SK-N-SH (cell line): ENCODE measurements around the gene SEPSECS. TPM values are rescaled to one million over a fixed set of nuclear protein-coding genes. Genes with fewer than 3 reads are reported as not detected.

Experiments used
- CTCF ChIA-PET: fragments of 300-600, 350-600 bp; formaldehyde crosslinking; extraction: SDS; loops from one replicate; lab custom pipeline; 2021; lab: Yijun Ruan, JAX
- POLR2A ChIA-PET: fragments of 350-600 bp; sonication (Branson Sonifier 250); formaldehyde crosslinking; extraction: SDS; loops from one replicate; lab custom pipeline; 2020; ENCODE audit warnings: antibody characterized with exemption, inconsistent platforms; lab: Yijun Ruan, JAX
- DNase-seq: peaks from one replicate; pipeline ENCODE4 v3.0.0; 2012
- H2AFZ ChIP-seq: fragments of 200-600 bp; sonication (generic); 2 replicates; pipeline ENCODE4 v1.8.1; 2016; ENCODE audit warnings: antibody characterized with exemption, mild to moderate bottlenecking, low read depth
- H3F3A ChIP-seq: fragments of 200-600 bp; sonication (generic); replicated peaks from 2 replicates; pipeline ENCODE3; 2016; ENCODE audit warnings: antibody characterized with exemption, mild to moderate bottlenecking; ENCODE audit not compliant: insufficient read depth
- H3K27ac ChIP-seq, 2 experiments: fragments of 200-500 bp in 1 of 2; fragments of 200-600 bp in 1 of 2; sonication (Bioruptor generic) in 1 of 2; sonication (generic), shearing (Covaris generic) in 1 of 2; 2 replicates each; pipeline versions ENCODE4 v1.5.1 to v1.6.1; 2014 to 2016; ENCODE audit warnings: low read depth in 2 of 2, inconsistent platforms in 1 of 2, low read length in 1 of 2, mild to moderate bottlenecking in 1 of 2, mixed read lengths in 1 of 2
- H3K27me3 ChIP-seq: fragments of 200-600 bp; sonication (generic), shearing (Covaris generic); 2 replicates; pipeline ENCODE4 v1.6.1; 2016; ENCODE audit warnings: mixed run types; ENCODE audit not compliant: insufficient read depth
- H3K36me3 ChIP-seq, 2 experiments: fragments of 200-500 bp in 1 of 2; fragments of 200-600 bp in 1 of 2; sonication (Bioruptor generic) in 1 of 2; sonication (generic) in 1 of 2; replicated peaks in 1 of 2; 2 replicates each; pipeline versions ENCODE3 to v1.5.1; 2014 to 2016; ENCODE audit warnings: low read length in 1 of 2, mild to moderate bottlenecking in 1 of 2; ENCODE audit not compliant: insufficient read depth in 2 of 2, control insufficient read depth in 1 of 2
- H3K4me1 ChIP-seq, 2 experiments: fragments of 200-500 bp in 1 of 2; fragments of 200-600 bp in 1 of 2; sonication (Bioruptor generic) in 1 of 2; sonication (generic), shearing (Covaris generic) in 1 of 2; 2 replicates each; pipeline versions ENCODE4 v1.5.1 to v1.6.1; 2014 to 2016; ENCODE audit warnings: low read depth in 1 of 2, low read length in 1 of 2, mixed run types in 1 of 2; ENCODE audit not compliant: insufficient read depth in 2 of 2, control insufficient read depth in 1 of 2
- H3K4me2 ChIP-seq: fragments of 200-600 bp; sonication (generic), shearing (Covaris generic); 2 replicates; pipeline ENCODE4 v1.6.1; 2017; ENCODE audit warnings: mixed run types
- H3K4me3 ChIP-seq, 2 experiments: fragments of 200-500 bp in 1 of 2; fragments of 200-600 bp in 1 of 2; sonication (Bioruptor generic) in 1 of 2; sonication (generic), shearing (Covaris generic) in 1 of 2; 2 replicates each; pipeline versions ENCODE4 v1.5.1 to v1.8.1; 2014 to 2016; ENCODE audit warnings: low read depth in 2 of 2, inconsistent platforms in 1 of 2, low read length in 1 of 2, mild to moderate bottlenecking in 1 of 2, mixed read lengths in 1 of 2, moderate library complexity in 1 of 2
- H3K79me2 ChIP-seq: fragments of 200-600 bp; sonication (generic); 2 replicates; pipeline ENCODE4 v1.8.1; 2017; ENCODE audit warnings: mild to moderate bottlenecking; ENCODE audit not compliant: insufficient read depth
- H3K9ac ChIP-seq: fragments of 200-600 bp; sonication (generic); 2 replicates; pipeline ENCODE4 v1.6.1; 2017; ENCODE audit warnings: mixed run types
- H3K9me2 ChIP-seq: fragments of 200-600 bp; sonication (generic); 2 replicates; pipeline ENCODE4 v1.6.1; 2017; ENCODE audit warnings: mixed run types
- H3K9me3 ChIP-seq: fragments of 200-600 bp; sonication (generic); 2 replicates; pipeline ENCODE4 v1.6.1; 2017; ENCODE audit warnings: mixed run types, mild to moderate bottlenecking, moderate library complexity
- H4K20me1 ChIP-seq: fragments of 200-600 bp; sonication (generic); 2 replicates; pipeline ENCODE4 v1.6.1; 2017; ENCODE audit warnings: mild to moderate bottlenecking, mixed run types; ENCODE audit not compliant: insufficient read depth
- CHD2 ChIP-seq: fragments of 150-350 bp; IDR thresholded peaks from 2 replicates; pipeline ENCODE4 v1.6.1; 2018; ENCODE audit warnings: low read length; ENCODE audit not compliant: partially characterized antibody
- EP300 ChIP-seq, 2 experiments: IDR thresholded peaks; 2 replicates each; pipeline versions ENCODE4 v1.4.0 to v1.6.1; 2012; ENCODE audit warnings: borderline replicate concordance in 1 of 2, low read depth in 1 of 2, low read length in 1 of 2
- FOSL2 ChIP-seq: IDR thresholded peaks from 2 replicates; pipeline ENCODE4 v1.4.0; 2012; ENCODE audit warnings: low read depth, mild to moderate bottlenecking, moderate library complexity, borderline replicate concordance
- FOXM1 ChIP-seq: IDR thresholded peaks from 2 replicates; pipeline ENCODE4 v1.4.0; 2012; ENCODE audit warnings: low read depth, mild to moderate bottlenecking
- JUND ChIP-seq: IDR thresholded peaks from 2 replicates; pipeline ENCODE4 v1.4.0; 2012
- MXI1 ChIP-seq: IDR thresholded peaks from 2 replicates; pipeline ENCODE4 v1.6.1; 2012; ENCODE audit warnings: mild to moderate bottlenecking, low read depth, low read length, improper control_type of control experiment
- POLR2AphosphoS5 ChIP-seq: IDR thresholded peaks from 2 replicates; pipeline ENCODE4 v1.6.1; 2012; ENCODE audit warnings: low read depth, low read length
- RAD21 ChIP-seq: IDR thresholded peaks from 2 replicates; pipeline ENCODE4 v1.6.1; 2012; ENCODE audit warnings: mild to moderate bottlenecking, low read length
- RCOR1 ChIP-seq: fragments of 150-350 bp; IDR thresholded peaks from 2 replicates; pipeline ENCODE4 v1.6.1; 2017; ENCODE audit warnings: antibody characterized with exemption, low read length
- RFX5 ChIP-seq: IDR thresholded peaks from 2 replicates; pipeline ENCODE4 v1.6.1; 2012; ENCODE audit warnings: mild to moderate bottlenecking, improper control_type of control experiment, low read length
- RXRA ChIP-seq: IDR thresholded peaks from 2 replicates; pipeline ENCODE4 v1.4.0; 2012; ENCODE audit warnings: low read depth, mild to moderate bottlenecking, borderline replicate concordance
- SIN3A ChIP-seq: IDR thresholded peaks from 2 replicates; pipeline ENCODE4 v1.6.1; 2012; ENCODE audit warnings: low read depth, mild to moderate bottlenecking, low read length, moderate library complexity, borderline replicate concordance
- SMC3 ChIP-seq: IDR thresholded peaks from 2 replicates; pipeline ENCODE4 v1.6.1; 2012; ENCODE audit warnings: low read depth, low read length, improper control_type of control experiment
- TEAD4 ChIP-seq: IDR thresholded peaks from 2 replicates; pipeline ENCODE4 v1.4.0; 2012; ENCODE audit warnings: mild to moderate bottlenecking, borderline replicate concordance; ENCODE audit not compliant: insufficient read depth
- YY1 ChIP-seq: IDR thresholded peaks from 2 replicates; pipeline ENCODE4 v1.4.0; 2012; ENCODE audit warnings: low read depth, mild to moderate bottlenecking
- ZBTB33 ChIP-seq: IDR thresholded peaks from 2 replicates; pipeline ENCODE4 v1.4.0; 2012; ENCODE audit warnings: low read depth, borderline replicate concordance
- WGBS: methylation state at CpG from one replicate; pipeline ENCODE4 v1.1.6; 2017; ENCODE audit warnings: low lambda C conversion rate; 5-methylcytosine and 5-hydroxymethylcytosine counted together
- polyA plus RNA-seq, 3 experiments: library from polyadenylated mRNA; depleted of rRNA; stranded (reverse); fragments of >200 nt; gene quantifications; 2 replicates each; pipeline ENCODE4 v1.2.3, GENCODE V29; 2012
- TF ChIP-seq, protein P1 (sequence below): IDR thresholded peaks from 2 replicates; pipeline ENCODE4 v1.4.0; 2012; ENCODE audit warnings: low read depth
- TF ChIP-seq, protein P2 (sequence below): fragments of 150-350 bp; IDR thresholded peaks from 2 replicates; pipeline ENCODE4 v1.6.1; 2016; ENCODE audit warnings: mild to moderate bottlenecking, low read depth, low read length

SEPSECS gene
- polyA plus RNA-seq, 1 of the 3 experiments (the other 2 are of a cell fraction): 2.0 TPM

GRCh38 chr4:25178838-25179261, 18.6 kb upstream of the SEPSECS start:
- Histone ChIP-seq H3K4me3 (no peak overlapping the region), H3K9me3 (no peaks in the 10 kb centered on the region), H3K9me2 (no peaks in the 10 kb centered on the region), H3K9ac (no peak overlapping the region), H2AFZ (no peak overlapping the region), H3F3A (peaks cover 7% of the 10 kb centered on the region), H3K36me3 (no peaks in the 10 kb centered on the region), H3K4me2 (no peak overlapping the region), H4K20me1 (no peaks in the 10 kb centered on the region)
- CTCF ChIA-PET: interaction anchor here (1.1 to 4.1 kb wide), 3 partner anchors 14 to 188 kb away, joined by 3 to 21 read pairs (median 6); no protein-coding TSS in a partner anchor
- DNase-seq: no peak
- POLR2A ChIA-PET: no interaction called here
- 94% methylated on average over 3 of the region's 3 CpGs for WGBS
- TF ChIP-seq, protein P1, sequence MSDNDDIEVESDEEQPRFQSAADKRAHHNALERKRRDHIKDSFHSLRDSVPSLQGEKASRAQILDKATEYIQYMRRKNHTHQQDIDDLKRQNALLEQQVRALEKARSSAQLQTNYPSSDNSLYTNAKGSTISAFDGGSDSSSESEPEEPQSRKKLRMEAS: no peak
- no peak for TF ChIP-seq RFX5
- TF ChIP-seq, all 33 proteins: peak for 0
- H3K27me3 ChIP-seq: no peaks in the 10 kb centered on the region
- peaks cover 0 to 8% of the 10 kb centered on the region in 2 experiments; a peak in 1 of 4 replicates for H3K4me1 ChIP-seq
- H3K79me2 ChIP-seq: no peaks in the 10 kb centered on the region
- no peak overlapping the region for H3K27ac ChIP-seq

GRCh38 chr4:25177147-25177546, 16.9 kb upstream of the SEPSECS start:
- TF ChIP-seq RXRA (no peak), POLR2AphosphoS5 (no peak), SMC3 (no peak), TEAD4 (no peak), SIN3A (no peak), YY1 (no peak), MXI1 (no peak), EP300 (IDR thresholded peaks at IDR 0.05; ENCODE audit: borderline replicate concordance in 1 of 2, low read depth in 1 of 2, low read length in 1 of 2) (no peak), FOXM1 (no peak), RCOR1 (no peak), CHD2 (no peak), ZBTB33 (no peak), RFX5 (no peak), JUND (no peak), FOSL2 (no peak), RAD21 (no peak)
- TF ChIP-seq, protein P2, sequence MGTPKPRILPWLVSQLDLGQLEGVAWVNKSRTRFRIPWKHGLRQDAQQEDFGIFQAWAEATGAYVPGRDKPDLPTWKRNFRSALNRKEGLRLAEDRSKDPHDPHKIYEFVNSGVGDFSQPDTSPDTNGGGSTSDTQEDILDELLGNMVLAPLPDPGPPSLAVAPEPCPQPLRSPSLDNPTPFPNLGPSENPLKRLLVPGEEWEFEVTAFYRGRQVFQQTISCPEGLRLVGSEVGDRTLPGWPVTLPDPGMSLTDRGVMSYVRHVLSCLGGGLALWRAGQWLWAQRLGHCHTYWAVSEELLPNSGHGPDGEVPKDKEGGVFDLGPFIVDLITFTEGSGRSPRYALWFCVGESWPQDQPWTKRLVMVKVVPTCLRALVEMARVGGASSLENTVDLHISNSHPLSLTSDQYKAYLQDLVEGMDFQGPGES: no peak
- H3K4me2 ChIP-seq: no peak overlapping the region
- no peak overlapping the region for H2AFZ ChIP-seq
- H4K20me1 ChIP-seq: no peaks in the 10 kb centered on the region; the same call in 1 of the 2 replicates
- H3K79me2 ChIP-seq: no peaks in the 10 kb centered on the region
- peaks cover 0 to 20% of the 10 kb centered on the region in 2 experiments; a peak in 2 of 4 replicates for H3K4me1 ChIP-seq
- POLR2A ChIA-PET: no interaction called here
- no peaks in the 10 kb centered on the region for H3K36me3 ChIP-seq
- no peaks in the 10 kb centered on the region for H3K9me2 ChIP-seq
- H3K4me3 ChIP-seq: no peak overlapping the region
- 75% methylated on average over 2 of the region's 2 CpGs for WGBS
- no peaks in the 10 kb centered on the region for H3K27me3 ChIP-seq
- no peak overlapping the region for H3K27ac ChIP-seq
- H3F3A ChIP-seq: peaks cover 21% of the 10 kb centered on the region
- DNase-seq: no peak
- no peak overlapping the region for H3K9ac ChIP-seq
- CTCF ChIA-PET: interaction anchor here (1.0 to 4.1 kb wide), 4 partner anchors 14 to 190 kb away, joined by 3 to 21 read pairs (median 4); no protein-coding TSS in a partner anchor
- H3K9me3 ChIP-seq: no peaks in the 10 kb centered on the region
